HG03575 (cell line): Measurements from ENCODE around the gene ANGPTL8.

Experiments used
- ATAC-seq: cut with Tn5 transposase; IDR thresholded peaks from one replicate; pipeline ENCODE4 v1.9.1; 2021; ENCODE audit not compliant: unreplicated experiment, insufficient number of reproducible peaks, low FRiP score; ENCODE audit errors: extremely low read depth

The ANGPTL8 gene

GRCh38 chr19:11239377-11240000 lies at the start of gene ANGPTL8:
TSS of gene ANGPTL8 (plus strand) at chr19:11239619. CDS start at chr19:11239638, 19 bp downstream.
- no peak for ATAC-seq

GRCh38 chr19:11190501-11190900 lies 48.9 kb upstream of the ANGPTL8 start:
- ATAC-seq, result no peak

GRCh38 chr19:11191273-11191755 lies 48.1 kb upstream of the ANGPTL8 start:
- ATAC-seq, result no peak

GRCh38 chr19:11191934-11192333 lies 47.5 kb upstream of the ANGPTL8 start:
- no peak for ATAC-seq

- ATAC-seq, result no peak
These were observed 46.2 kb upstream of the ANGPTL8 start for GRCh38 chr19:11192957-11193939.

GRCh38 chr19:11194173-11194572 lies 45.2 kb upstream of the ANGPTL8 start:
- ATAC-seq, result no peak

GRCh38 chr19:11194656-11195558 lies 44.5 kb upstream of the ANGPTL8 start:
- ATAC-seq, result no peak

- ATAC-seq, result no peak
These were observed 43.7 kb upstream of the ANGPTL8 start for GRCh38 chr19:11195681-11196080.

- no peak for ATAC-seq
These were observed 42.8 kb upstream of the ANGPTL8 start for GRCh38 chr19:11196406-11197287.

GRCh38 chr19:11197291-11198174 lies 41.9 kb upstream of the ANGPTL8 start, which contains the start of gene KANK2:
TSS of gene KANK2 (minus strand) at chr19:11197545. CDS start at chr19:11194511, 3,034 bp downstream.
- no peak for ATAC-seq

GRCh38 chr19:11198175-11198534 lies 41.3 kb upstream of the ANGPTL8 start:
- no peak for ATAC-seq

GRCh38 chr19:11198769-11199424 lies 40.5 kb upstream of the ANGPTL8 start:
- no peak for ATAC-seq

- ATAC-seq, result no peak
These were observed 39.9 kb upstream of the ANGPTL8 start for GRCh38 chr19:11199517-11199916.

GRCh38 chr19:11200015-11200574 lies 39.3 kb upstream of the ANGPTL8 start:
- no peak for ATAC-seq

GRCh38 chr19:11200931-11201330 lies 38.5 kb upstream of the ANGPTL8 start:
- ATAC-seq, result no peak

GRCh38 chr19:11201791-11202190 lies 37.6 kb upstream of the ANGPTL8 start:
- ATAC-seq, result no peak
